IMR-90 (cell line): Measurements from ENCODE around the gene IRAG1. TPM values are rescaled to one million over a fixed set of nuclear protein-coding genes. Genes with fewer than 3 reads are reported as not detected.

ENCODE experiments used
- ATAC-seq: fragments of 200-7000 bp; cut with Tn5 transposase; 2 replicates; pipeline ENCODE4 v1.9.1; 2020; ENCODE audit warnings: low read depth, mild to moderate bottlenecking, moderate library complexity
- BruUV-seq: library from RNA; stranded (reverse); fragments of 400-500 nt; replicated peaks from 2 replicates; lab custom pipeline; 2021; lab: Mats Ljungman, UMichigan
- CTCF ChIA-PET: fragments of 300-600 bp; formaldehyde crosslinking; extraction: SDS; loops from one replicate; lab custom pipeline; 2021; ENCODE audit warnings: antibody characterized with exemption; lab: Yijun Ruan, JAX
- POLR2A ChIA-PET: fragments of 300-600 bp; sonication (Branson Sonifier 250); formaldehyde crosslinking; loops from one replicate; lab custom pipeline; 2022; ENCODE audit warnings: antibody characterized with exemption; ENCODE audit not compliant: unreplicated experiment; lab: Charles Lee
- DNase-seq: peaks from one replicate; pipeline ENCODE4 v3.0.0; 2013
- H2AFZ ChIP-seq: replicated peaks from 2 replicates; pipeline ENCODE3; 2013; ENCODE audit warnings: low read length, mild to moderate bottlenecking; ENCODE audit not compliant: poor library complexity
- H2AK5ac ChIP-seq: 2 replicates; pipeline ENCODE4 v1.6.1; 2013; ENCODE audit warnings: low read depth, low read length, inconsistent platforms
- H2AK9ac ChIP-seq: replicated peaks from 2 replicates; pipeline ENCODE3; 2013; ENCODE audit warnings: mild to moderate bottlenecking, low read depth, low read length, moderate library complexity; ENCODE audit not compliant: poor library complexity
- H2BK120ac ChIP-seq: 2 replicates; pipeline ENCODE4 v1.6.1; 2013; ENCODE audit warnings: low read depth, low read length, inconsistent platforms
- H2BK15ac ChIP-seq: 3 replicates; pipeline ENCODE4 v1.6.1; 2013; ENCODE audit warnings: low read depth, low read length, inconsistent platforms
- H2BK20ac ChIP-seq: 2 replicates; pipeline ENCODE4 v1.6.1; 2013; ENCODE audit warnings: low read depth, mild to moderate bottlenecking, inconsistent platforms, low read length, moderate library complexity
- H2BK5ac ChIP-seq: 2 replicates; pipeline ENCODE4 v1.6.1; 2013; ENCODE audit warnings: mild to moderate bottlenecking, low read depth, low read length, inconsistent platforms; ENCODE audit not compliant: poor library complexity, severe bottlenecking
- H3K14ac ChIP-seq: replicated peaks from 2 replicates; pipeline ENCODE4 v1.6.1; 2013; ENCODE audit warnings: low read depth, low read length, inconsistent platforms
- H3K18ac ChIP-seq: 2 replicates; pipeline ENCODE4 v1.6.1; 2013; ENCODE audit warnings: low read depth, low read length, control low read depth
- H3K23ac ChIP-seq: 2 replicates; pipeline ENCODE4 v1.6.1; 2013; ENCODE audit warnings: low read depth, low read length, inconsistent platforms
- H3K27ac ChIP-seq: 2 replicates; pipeline ENCODE4 v1.5.1; 2013; ENCODE audit warnings: mild to moderate bottlenecking, control low read depth, low read length; ENCODE audit not compliant: insufficient read depth
- H3K27me3 ChIP-seq: 2 replicates; pipeline ENCODE4 v1.6.1; 2013; ENCODE audit warnings: low read length; ENCODE audit not compliant: control insufficient read depth, insufficient read depth
- H3K36me3 ChIP-seq: 2 replicates; pipeline ENCODE4 v1.6.1; 2013; ENCODE audit warnings: low read length, mixed read lengths; ENCODE audit not compliant: control insufficient read depth, insufficient read depth
- H3K4ac ChIP-seq: 2 replicates; pipeline ENCODE4 v1.6.1; 2013; ENCODE audit warnings: low read depth, low read length, inconsistent platforms
- H3K4me1 ChIP-seq: 2 replicates; pipeline ENCODE4 v1.6.1; 2013; ENCODE audit warnings: low read length, mixed read lengths; ENCODE audit not compliant: control insufficient read depth, insufficient read depth
- H3K4me2 ChIP-seq: 2 replicates; pipeline ENCODE4 v1.6.1; 2013; ENCODE audit warnings: low read depth, mild to moderate bottlenecking, control low read depth, low read length, moderate library complexity
- H3K4me3 ChIP-seq: 2 replicates; pipeline ENCODE4 v1.5.1; 2013; ENCODE audit warnings: low read depth, mild to moderate bottlenecking, control low read depth, low read length, moderate library complexity; ENCODE audit not compliant: insufficient read depth
- H3K56ac ChIP-seq: 2 replicates; pipeline ENCODE4 v1.6.1; 2013; ENCODE audit warnings: low read length, inconsistent platforms; ENCODE audit not compliant: insufficient read depth; ENCODE audit errors: extremely low read depth
- H3K79me1 ChIP-seq, 2 experiments: 2 replicates each; pipeline ENCODE4 v1.6.1; 2013; ENCODE audit warnings: low read length in 2 of 2, inconsistent platforms in 1 of 2, low read depth in 1 of 2
- H3K9ac ChIP-seq: 2 replicates; pipeline ENCODE4 v1.6.1; 2013; ENCODE audit warnings: low read depth, low read length, control low read depth
- H3K9me1 ChIP-seq: 2 replicates; pipeline ENCODE4 v1.6.1; 2013; ENCODE audit warnings: low read length, inconsistent platforms; ENCODE audit not compliant: insufficient read depth
- H3K9me3 ChIP-seq: 2 replicates; pipeline ENCODE4 v1.6.1; 2013; ENCODE audit warnings: low read length; ENCODE audit not compliant: control insufficient read depth, insufficient read depth
- H4K20me1 ChIP-seq: 2 replicates; pipeline ENCODE4 v1.6.1; 2013; ENCODE audit warnings: low read length, inconsistent platforms; ENCODE audit not compliant: insufficient read depth
- H4K5ac ChIP-seq: 2 replicates; pipeline ENCODE4 v1.6.1; 2013; ENCODE audit warnings: mild to moderate bottlenecking, low read depth, low read length, control low read depth
- H4K8ac ChIP-seq, 2 experiments: 2 replicates each; pipeline ENCODE4 v1.6.1; 2013; ENCODE audit warnings: low read depth in 2 of 2, low read length in 2 of 2, control low read depth in 1 of 2, inconsistent platforms in 1 of 2
- H4K91ac ChIP-seq: 2 replicates; pipeline ENCODE4 v1.6.1; 2013; ENCODE audit warnings: low read depth, low read length, inconsistent platforms; ENCODE audit not compliant: insufficient read depth
- MAFK ChIP-seq: IDR thresholded peaks from 2 replicates; pipeline ENCODE4 v1.6.1; 2012; ENCODE audit warnings: low read depth, low read length, improper control_type of control experiment
- WGBS, 2 experiments: methylation state at CpG; one replicate each; pipeline versions ENCODE4 v1.1.5 to v1.1.7; 2013; ENCODE audit warnings: missing lambda C conversion rate in 2 of 2; ENCODE audit not compliant: insufficient read length in 1 of 2; ENCODE audit errors: extremely low coverage in 2 of 2; 5-methylcytosine and 5-hydroxymethylcytosine counted together
- dilution Hi-C: fragments of 300-500 bp; cut with HindIII; formaldehyde crosslinking; loops from one replicate; pipeline ENCODE4 v1.14.3; 2018; ENCODE audit warnings: low sequenced_read_pairs; ENCODE audit not compliant: unreplicated experiment
- in situ Hi-C: fragments of 300-500 bp; cut with MboI; formaldehyde crosslinking; loops from 3 replicates; pipeline ENCODE4 v1.14.3; 2019; ENCODE audit warnings: low sequenced_read_pairs, inconsistent platforms, mixed read lengths
- intact Hi-C: fragments of 100-400 bp; cut with micrococcal nuclease; formaldehyde crosslinking; loops from 2 replicates; pipeline ENCODE4 v1.10.0; 2022
- polyA plus RNA-seq, 3 experiments: library from polyadenylated mRNA; depleted of rRNA; stranded (reverse); fragments of >200 nt; gene quantifications; 2 replicates each; pipeline ENCODE4 v1.2.3, GENCODE V29; 2012; ENCODE audit warnings: low replicate concordance in 1 of 3
- total RNA-seq: library from RNA; depleted of rRNA; stranded (reverse); fragments of >200 nt; gene quantifications from 2 replicates; pipeline ENCODE4 v1.2.3, GENCODE V29; 2012

IRAG1 gene
- total and polyA plus RNA-seq, 2 of the 4 experiments (the other 2 are of a cell fraction) = 19.4 to 25.8 TPM

- ChIA-PET CTCF (no interaction called here), POLR2A (interaction anchor here (0.6 to 0.7 kb wide), 2 partner anchors 13 to 25 kb away, joined by 3 to 4 read pairs; no protein-coding TSS in a partner anchor)
- Histone ChIP-seq H4K91ac (peak overlapping the region; percentile 29; the same call in 1 of the 2 replicates), H3K9ac (no peak overlapping the region), H3K4me3 (no peak overlapping the region), H2BK15ac (peak overlapping the region; percentile 21; the same call in 1 of the 3 replicates), H3K27ac (peak overlapping the region; percentile 47; the same call in 1 of the 2 replicates), H2AFZ (no peak overlapping the region), H3K4me2 (peak overlapping the region; percentile 0; the same call in 1 of the 2 replicates), H3K9me3 (no peaks in the 10 kb centered on the region), H3K36me3 (peaks cover 2% of the 10 kb centered on the region; the same call in 1 of the 2 replicates), H3K79me1 (peaks cover 31 to 78% of the 10 kb centered on the region in 2 experiments), H2BK5ac (peak overlapping the region; percentile 77), H3K4me1 (peaks cover 45% of the 10 kb centered on the region), H3K27me3 (no peaks in the 10 kb centered on the region), H2AK9ac (no peak overlapping the region), H2BK120ac (peak overlapping the region; percentile 44), H2AK5ac (no peak overlapping the region; the same call in 1 of the 2 replicates), H3K23ac (peak overlapping the region; percentile 26; the same call in 1 of the 2 replicates), H3K9me1 (peaks cover 49% of the 10 kb centered on the region), H3K18ac (peak overlapping the region; percentile 48; the same call in 1 of the 2 replicates), H4K5ac (peak overlapping the region; percentile 1), H3K56ac (no peak overlapping the region), H2BK20ac (0 out of 2 replicates have a peak overlapping the region, but pooled peaks have one; percentile 79), H3K14ac (peak overlapping the region; percentile 73), H3K4ac (peak overlapping the region; percentile 92; the same call in 1 of the 2 replicates), H4K20me1 (0 out of 2 replicates have a peak, but pooled peaks cover 4% of the 10 kb centered on the region), H4K8ac (peak overlapping the region in 1 of 2 experiments; percentile 30; a peak in 2 of 4 replicates)
- no peak for ATAC-seq
- WGBS, 2 experiments = no CpG with 5 or more reads among the region's 4 CpGs
- no peak for TF ChIP-seq MAFK
- in situ Hi-C loops (no loop called here), dilution Hi-C loops (no loop called here), intact Hi-C loops (no loop called here)
- BruUV-seq = no TSS peak
- no peak for DNase-seq
Observed at GRCh38 chr11:10670099-10670498, 23.5 kb downstream of the IRAG1 start.
